ENCODE data around the gene GALNT2.
A peak's percentile ranks its signal among the peaks of the same experiment; 100 is the strongest.

The GALNT2 gene

DNA sequence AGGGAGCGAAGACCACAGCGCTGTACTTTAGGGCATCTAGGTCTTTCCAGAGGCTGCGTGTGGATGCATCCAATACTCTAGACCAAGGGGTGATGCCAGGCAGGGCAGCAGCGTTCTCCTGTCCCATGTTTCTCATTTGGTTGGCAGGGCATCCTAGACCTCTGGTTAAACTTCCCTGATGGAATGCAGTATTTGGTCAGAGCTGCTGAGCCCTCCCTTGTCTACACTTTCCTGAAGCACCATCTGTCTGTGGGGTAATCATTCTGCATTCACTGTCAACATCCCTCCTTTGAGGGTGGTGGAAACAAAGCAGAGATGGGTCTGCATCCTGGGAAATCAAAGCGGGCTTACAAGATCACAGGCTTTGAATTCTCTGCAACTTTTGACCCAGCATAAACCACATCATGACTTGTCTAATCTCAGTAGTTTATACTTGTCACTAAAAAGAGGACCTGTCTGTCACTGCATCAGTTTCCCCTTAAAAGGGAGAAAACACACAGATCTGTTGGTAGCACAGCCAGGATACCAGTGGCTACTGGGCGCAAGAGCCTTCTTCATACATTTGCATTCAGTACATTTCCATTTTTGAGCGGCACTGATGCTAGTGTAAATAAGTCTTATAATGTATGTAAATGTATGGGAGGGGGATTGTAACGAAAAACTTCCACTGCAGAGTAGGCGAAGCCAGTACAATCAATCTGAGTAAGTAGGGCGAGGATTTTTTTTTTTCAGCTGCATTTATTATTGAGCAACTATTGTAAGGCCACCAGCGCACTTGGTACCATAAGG is 106.3 kb downstream of the GALNT2 start:
- no peak overlapping the region for H3K23ac ChIP-seq (ENCODE audit: low read depth, low read length, poor library complexity)
- H3K4ac ChIP-seq (ENCODE audit: low read length), result no peak overlapping the region
- H3K18ac ChIP-seq (ENCODE audit: low read length), result no peak overlapping the region
- no peak overlapping the region for H3K9ac ChIP-seq (ENCODE audit: low read depth, low read length, poor library complexity)
- H3K4me3 ChIP-seq (ENCODE audit: low read length in 2 of 2), result no peak overlapping the region
- no peak overlapping the region for H3K27ac ChIP-seq (replicated peaks; ENCODE audit: low read length)
- H2AK5ac ChIP-seq (ENCODE audit: low read depth, low read length), result no peak overlapping the region
- DNase-seq (ENCODE audit: low spot score), result no peak
- no peaks in the 10 kb centered on the region for H3K79me1 ChIP-seq (ENCODE audit: low read depth, low read length)
- no CpG with 5 or more reads among the region's 11 CpGs for WGBS, 2 donors (ENCODE audit: extremely low coverage in 2 of 2, insufficient read length in 2 of 2, insufficient replicate concordance in 1 of 2)
- H3K27me3 ChIP-seq (ENCODE audit: control insufficient read depth in 3 of 3, insufficient read depth in 3 of 3, low read depth in 1 of 3, low read length in 3 of 3), result no peaks in the 10 kb centered on the region
- no peak overlapping the region for H4K91ac ChIP-seq (ENCODE audit: low read depth, low read length, poor library complexity)
- no peak overlapping the region for H3K14ac ChIP-seq (ENCODE audit: low read length)
- H3K9me3 ChIP-seq (replicated peaks in 1 of 2; ENCODE audit: control insufficient read depth in 2 of 2, insufficient read depth in 1 of 2, low read depth in 1 of 2, low read length in 2 of 2), result no peaks in the 10 kb centered on the region
- no peak overlapping the region for H2BK12ac ChIP-seq (ENCODE audit: low read length)
- H3K4me1 ChIP-seq (ENCODE audit: control insufficient read depth in 2 of 2, insufficient read depth in 1 of 2, low read depth in 1 of 2, low read length in 2 of 2), result peaks cover 0 to 13% of the 10 kb centered on the region in 2 donors
- H2BK15ac ChIP-seq (ENCODE audit: low read length), result no peak overlapping the region
- H2BK120ac ChIP-seq (ENCODE audit: low read depth, low read length), result no peak overlapping the region
- peaks cover 0 to 5% of the 10 kb centered on the region in 2 donors for H3K36me3 ChIP-seq (replicated peaks in 1 of 2; ENCODE audit: control insufficient read depth in 2 of 2, insufficient read depth in 2 of 2, low read length in 2 of 2)
- H2AFZ ChIP-seq (ENCODE audit: low read length), result no peak overlapping the region
- no peak overlapping the region for H3K4me2 ChIP-seq (ENCODE audit: insufficient read depth, low read length, poor library complexity, severe bottlenecking)
- H4K8ac ChIP-seq (ENCODE audit: low read depth, low read length), result no peak overlapping the region
- H2BK5ac ChIP-seq (ENCODE audit: low read length), result no peak overlapping the region

DNA sequence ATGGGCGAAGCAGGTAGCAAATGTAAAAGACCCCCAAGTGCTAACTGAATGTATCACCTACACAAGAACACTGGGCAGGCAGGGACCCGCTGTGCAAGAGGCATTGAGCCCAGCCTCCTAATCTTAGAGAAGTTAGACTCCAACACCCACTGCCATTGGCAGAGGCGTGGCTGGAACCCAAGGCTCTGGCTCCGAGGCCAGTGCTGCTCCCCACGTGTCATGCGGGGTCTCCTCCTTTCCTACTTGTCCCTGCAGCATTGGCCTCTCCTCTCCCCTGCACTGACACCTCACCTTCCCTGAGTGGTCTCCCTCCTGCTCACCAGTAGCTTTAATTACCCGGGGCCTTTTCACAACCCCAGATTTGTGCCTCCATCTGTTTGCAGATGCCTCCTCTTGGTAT is 107.0 kb downstream of the GALNT2 start:
- H2BK5ac ChIP-seq (ENCODE audit: low read length), result no peak overlapping the region
- H3K36me3 ChIP-seq (replicated peaks in 1 of 2; ENCODE audit: control insufficient read depth in 2 of 2, insufficient read depth in 2 of 2, low read length in 2 of 2), result peaks cover 2 to 9% of the 10 kb centered on the region in 2 donors
- no peak overlapping the region for H3K27ac ChIP-seq (replicated peaks; ENCODE audit: low read length)
- H3K4me3 ChIP-seq (ENCODE audit: low read length in 2 of 2), result no peak overlapping the region
- H3K4me1 ChIP-seq (ENCODE audit: control insufficient read depth in 2 of 2, insufficient read depth in 1 of 2, low read depth in 1 of 2, low read length in 2 of 2), result peaks cover 0 to 13% of the 10 kb centered on the region in 2 donors
- no CpG with 5 or more reads among the region's 7 CpGs for WGBS, 2 donors (ENCODE audit: extremely low coverage in 2 of 2, insufficient read length in 2 of 2, insufficient replicate concordance in 1 of 2)
- H4K8ac ChIP-seq (ENCODE audit: low read depth, low read length), result no peak overlapping the region
- no peak overlapping the region for H3K4me2 ChIP-seq (ENCODE audit: insufficient read depth, low read length, poor library complexity, severe bottlenecking)
- H2BK12ac ChIP-seq (ENCODE audit: low read length), result no peak overlapping the region
- no peak overlapping the region for H2AFZ ChIP-seq (ENCODE audit: low read length)
- H2AK5ac ChIP-seq (ENCODE audit: low read depth, low read length), result no peak overlapping the region
- no peaks in the 10 kb centered on the region for H3K27me3 ChIP-seq (ENCODE audit: control insufficient read depth in 3 of 3, insufficient read depth in 3 of 3, low read depth in 1 of 3, low read length in 3 of 3)
- peak overlapping the region; percentile 44 for H3K18ac ChIP-seq (ENCODE audit: low read length)
- H2BK120ac ChIP-seq (ENCODE audit: low read depth, low read length), result no peak overlapping the region
- DNase-seq (ENCODE audit: low spot score), result no peak
- no peaks in the 10 kb centered on the region for H3K79me1 ChIP-seq (ENCODE audit: low read depth, low read length)
- no peak overlapping the region for H3K14ac ChIP-seq (ENCODE audit: low read length)
- H3K4ac ChIP-seq (ENCODE audit: low read length), result no peak overlapping the region
- no peak overlapping the region for H3K9ac ChIP-seq (ENCODE audit: low read depth, low read length, poor library complexity)
- H2BK15ac ChIP-seq (ENCODE audit: low read length), result no peak overlapping the region
- H3K9me3 ChIP-seq (replicated peaks in 1 of 2; ENCODE audit: control insufficient read depth in 2 of 2, insufficient read depth in 1 of 2, low read depth in 1 of 2, low read length in 2 of 2), result no peaks in the 10 kb centered on the region
- H3K23ac ChIP-seq (ENCODE audit: low read depth, low read length, poor library complexity), result no peak overlapping the region
- no peak overlapping the region for H4K91ac ChIP-seq (ENCODE audit: low read depth, low read length, poor library complexity)

DNA sequence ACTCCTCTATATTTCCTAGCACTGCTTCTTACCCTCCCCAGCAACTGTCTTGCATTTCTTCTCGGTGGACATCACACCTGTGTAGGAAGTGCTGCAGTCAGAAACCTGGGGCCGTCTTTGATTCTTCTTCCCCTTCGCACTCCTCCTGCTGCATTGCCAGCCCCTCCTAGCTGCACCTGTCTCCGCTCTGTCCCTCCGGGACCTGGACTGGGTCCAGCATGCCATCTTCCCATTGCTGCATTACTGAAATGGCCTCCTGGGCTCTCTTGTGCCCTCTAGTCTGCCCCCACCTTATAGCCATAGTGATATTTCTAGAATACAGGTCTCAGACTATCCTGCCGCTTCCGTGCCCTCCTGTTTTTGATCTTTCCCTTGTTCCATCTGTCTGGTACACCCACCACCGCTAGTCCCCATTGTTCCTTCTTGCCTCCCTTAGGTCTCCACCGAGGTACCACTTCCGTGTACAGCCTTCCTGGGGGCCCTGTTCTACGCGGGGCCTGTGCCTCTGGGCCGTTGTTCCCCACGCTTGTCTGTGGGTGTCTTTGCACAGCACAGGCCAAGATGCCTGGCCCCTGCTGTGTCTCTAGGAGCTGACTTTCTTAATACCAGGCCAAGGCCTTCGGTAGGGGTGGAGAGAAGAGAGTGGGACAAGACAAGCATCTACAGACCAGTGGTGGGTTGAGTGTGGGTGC is 107.6 kb downstream of the GALNT2 start:
- no peak overlapping the region for H2BK5ac ChIP-seq (ENCODE audit: low read length)
- peaks cover 0 to 13% of the 10 kb centered on the region in 2 donors for H3K4me1 ChIP-seq (ENCODE audit: control insufficient read depth in 2 of 2, insufficient read depth in 1 of 2, low read depth in 1 of 2, low read length in 2 of 2)
- H3K27me3 ChIP-seq (ENCODE audit: control insufficient read depth in 3 of 3, insufficient read depth in 3 of 3, low read depth in 1 of 3, low read length in 3 of 3), result no peaks in the 10 kb centered on the region
- H3K14ac ChIP-seq (ENCODE audit: low read length), result no peak overlapping the region
- no peaks in the 10 kb centered on the region for H3K79me1 ChIP-seq (ENCODE audit: low read depth, low read length)
- H3K36me3 ChIP-seq (replicated peaks in 1 of 2; ENCODE audit: control insufficient read depth in 2 of 2, insufficient read depth in 2 of 2, low read length in 2 of 2), result peaks cover 2 to 14% of the 10 kb centered on the region in 2 donors
- H3K4me3 ChIP-seq (ENCODE audit: low read length in 2 of 2), result no peak overlapping the region
- H3K9ac ChIP-seq (ENCODE audit: low read depth, low read length, poor library complexity), result no peak overlapping the region
- no peak for DNase-seq (ENCODE audit: low spot score)
- no peak overlapping the region for H2BK15ac ChIP-seq (ENCODE audit: low read length)
- WGBS, 2 donors (ENCODE audit: extremely low coverage in 2 of 2, insufficient read length in 2 of 2, insufficient replicate concordance in 1 of 2), result no CpG with 5 or more reads among the region's 15 CpGs
- no peak overlapping the region for H2AFZ ChIP-seq (ENCODE audit: low read length)
- H2BK12ac ChIP-seq (ENCODE audit: low read length), result no peak overlapping the region
- no peak overlapping the region for H4K8ac ChIP-seq (ENCODE audit: low read depth, low read length)
- no peak overlapping the region for H4K91ac ChIP-seq (ENCODE audit: low read depth, low read length, poor library complexity)
- peak overlapping the region; percentile 29 for H3K23ac ChIP-seq (ENCODE audit: low read depth, low read length, poor library complexity)
- no peak overlapping the region for H3K4ac ChIP-seq (ENCODE audit: low read length)
- H3K9me3 ChIP-seq (replicated peaks in 1 of 2; ENCODE audit: control insufficient read depth in 2 of 2, insufficient read depth in 1 of 2, low read depth in 1 of 2, low read length in 2 of 2), result no peaks in the 10 kb centered on the region
- H2AK5ac ChIP-seq (ENCODE audit: low read depth, low read length), result no peak overlapping the region
- H2BK120ac ChIP-seq (ENCODE audit: low read depth, low read length), result no peak overlapping the region
- H3K18ac ChIP-seq (ENCODE audit: low read length), result peak overlapping the region; percentile 52
- H3K27ac ChIP-seq (replicated peaks; ENCODE audit: low read length), result no peak overlapping the region
- no peak overlapping the region for H3K4me2 ChIP-seq (ENCODE audit: insufficient read depth, low read length, poor library complexity, severe bottlenecking)

DNA sequence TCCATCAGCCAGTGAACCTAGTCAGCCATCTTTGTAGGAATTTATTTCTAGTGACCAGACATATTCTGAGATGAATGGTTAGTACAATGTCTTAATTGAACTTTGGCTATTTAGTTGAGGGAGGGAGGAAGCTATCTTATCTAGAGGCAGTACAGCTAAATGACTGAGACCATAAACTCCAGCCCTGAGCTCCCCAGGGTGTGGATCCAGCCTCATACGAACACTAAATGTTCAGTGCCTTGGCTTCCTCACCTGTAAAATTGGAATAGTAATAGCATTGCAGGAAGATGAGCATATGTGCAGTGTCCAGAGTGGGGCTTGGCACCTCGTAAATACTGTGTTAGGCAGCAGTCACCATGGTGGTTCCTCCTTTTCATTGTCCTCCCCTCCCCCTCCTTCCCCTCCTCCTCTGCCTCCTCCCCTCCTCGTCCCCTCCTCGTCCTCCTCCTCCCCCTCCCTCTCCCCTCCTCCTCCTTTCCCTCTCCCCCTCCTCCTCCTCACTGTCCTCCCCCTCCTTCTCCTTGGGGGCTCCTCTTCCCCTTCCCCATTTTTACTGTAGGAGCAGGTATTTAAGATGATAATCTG is 108.2 kb downstream of the GALNT2 start:
- Histone ChIP-seq H3K23ac (ENCODE audit: low read depth, low read length, poor library complexity) (peak overlapping the region; percentile 29), H3K4ac (ENCODE audit: low read length) (no peak overlapping the region), H2BK120ac (ENCODE audit: low read depth, low read length) (no peak overlapping the region), H2BK12ac (ENCODE audit: low read length) (no peak overlapping the region), H4K91ac (ENCODE audit: low read depth, low read length, poor library complexity) (no peak overlapping the region), H2BK5ac (ENCODE audit: low read length) (no peak overlapping the region), H3K27ac (replicated peaks; ENCODE audit: low read length) (no peak overlapping the region), H3K14ac (ENCODE audit: low read length) (no peak overlapping the region), H4K8ac (ENCODE audit: low read depth, low read length) (no peak overlapping the region), H3K9me3 (replicated peaks in 1 of 2; ENCODE audit: control insufficient read depth in 2 of 2, insufficient read depth in 1 of 2, low read depth in 1 of 2, low read length in 2 of 2) (no peaks in the 10 kb centered on the region), H3K27me3 (ENCODE audit: control insufficient read depth in 3 of 3, insufficient read depth in 3 of 3, low read depth in 1 of 3, low read length in 3 of 3) (no peaks in the 10 kb centered on the region), H2BK15ac (ENCODE audit: low read length) (no peak overlapping the region), H2AFZ (ENCODE audit: low read length) (no peak overlapping the region), H3K79me1 (ENCODE audit: low read depth, low read length) (no peaks in the 10 kb centered on the region), H3K9ac (ENCODE audit: low read depth, low read length, poor library complexity) (no peak overlapping the region), H3K4me1 (ENCODE audit: control insufficient read depth in 2 of 2, insufficient read depth in 1 of 2, low read depth in 1 of 2, low read length in 2 of 2) (peaks cover 0 to 13% of the 10 kb centered on the region in 2 donors), H3K36me3 (replicated peaks in 1 of 2; ENCODE audit: control insufficient read depth in 2 of 2, insufficient read depth in 2 of 2, low read length in 2 of 2) (peaks cover 2 to 14% of the 10 kb centered on the region in 2 donors), H3K18ac (ENCODE audit: low read length) (no peak overlapping the region), H3K4me2 (ENCODE audit: insufficient read depth, low read length, poor library complexity, severe bottlenecking) (no peak overlapping the region), H2AK5ac (ENCODE audit: low read depth, low read length) (no peak overlapping the region), H3K4me3 (ENCODE audit: low read length in 2 of 2) (no peak overlapping the region)
- no peak for DNase-seq (ENCODE audit: low spot score)
- WGBS, 2 donors (ENCODE audit: extremely low coverage in 2 of 2, insufficient read length in 2 of 2, insufficient replicate concordance in 1 of 2), result no CpG with 5 or more reads among the region's 4 CpGs

Measured in neuronal stem cell (in vitro differentiated cells).